K562 (cell line): Measurements from ENCODE around the gene SELENOI. TPM values are rescaled to one million over a fixed set of nuclear protein-coding genes. Genes with fewer than 3 reads are reported as not detected.

Source experiments
- EP300 ChIP-seq: IDR thresholded peaks from 2 replicates; pipeline ENCODE4 v1.6.1; 2012; ENCODE audit warnings: low read length, improper control_type of control experiment
- HEY1 ChIP-seq: fragments of 250-450 bp; sonication (Bioruptor Pico); IDR thresholded peaks from 2 replicates; pipeline ENCODE4 v1.5.0; 2020; ENCODE audit warnings: mild to moderate bottlenecking, moderate library complexity, borderline replicate concordance
- HMGN3 ChIP-seq: IDR thresholded peaks from 2 replicates; pipeline ENCODE4 v1.6.1; 2011; ENCODE audit warnings: borderline replicate concordance, low read depth, mild to moderate bottlenecking, mixed read lengths, low read length; ENCODE audit not compliant: insufficient read length; ENCODE audit errors: extremely low read depth
- MBD2 ChIP-seq: sonication (generic); IDR thresholded peaks from 2 replicates; pipeline ENCODE4 v1.6.1; 2016; ENCODE audit warnings: low read depth, borderline replicate concordance
- MTA2 ChIP-seq: fragments of 450-650 bp; IDR thresholded peaks from 2 replicates; pipeline ENCODE4 v1.6.1; 2016; ENCODE audit warnings: low read depth
- NFXL1 ChIP-seq: fragments of 450-650 bp; formaldehyde crosslinking; IDR thresholded peaks from 2 replicates; pipeline ENCODE4 v1.4.0; 2021; ENCODE audit warnings: mild to moderate bottlenecking
- PBX2 ChIP-seq, 2 experiments: IDR thresholded peaks in 1 of 2; conservative IDR thresholded peaks in 1 of 2; 2 replicates each; pipeline ENCODE4 v1.6.1; 2016; ENCODE audit warnings: low read depth in 2 of 2, mild to moderate bottlenecking in 1 of 2, missing compliant biosample characterization in 1 of 2, missing genetic modification characterization in 1 of 2, moderate library complexity in 1 of 2
- PHF8 ChIP-seq: fragments of 200-600 bp; sonication (generic); IDR thresholded peaks from 2 replicates; pipeline ENCODE4 v1.6.1; 2012; ENCODE audit warnings: mixed run types, mild to moderate bottlenecking, inconsistent platforms, low read length, moderate library complexity, borderline replicate concordance
- POLR2G ChIP-seq: fragments of 200-400 bp; formaldehyde crosslinking; IDR thresholded peaks from 2 replicates; pipeline ENCODE4 v1.6.1; 2017; ENCODE audit warnings: low read depth, mild to moderate bottlenecking, antibody characterized with exemption, low read length, moderate library complexity
- SIX5 ChIP-seq, 2 experiments: IDR thresholded peaks; 2 replicates each; pipeline ENCODE4 v1.6.1; 2011; ENCODE audit warnings: low read length in 2 of 2, borderline replicate concordance in 1 of 2, low read depth in 1 of 2, mild to moderate bottlenecking in 1 of 2, moderate library complexity in 1 of 2; ENCODE audit not compliant: insufficient read depth in 1 of 2
- SMAD4 ChIP-seq: fragments of 250-450 bp; sonication (Bioruptor Pico); conservative IDR thresholded peaks from 2 replicates; pipeline ENCODE4 v1.8.0; 2021; ENCODE audit warnings: inconsistent platforms, mild to moderate bottlenecking, moderate library complexity
- TCF7L2 ChIP-seq: fragments of 150-350 bp; IDR thresholded peaks from 2 replicates; pipeline ENCODE4 v1.6.1; 2016; ENCODE audit warnings: low read depth, mild to moderate bottlenecking, low read length, moderate library complexity
- ZBTB12 ChIP-seq: fragments of 250-450 bp; sonication (Bioruptor Pico); IDR thresholded peaks from 2 replicates; pipeline ENCODE4 v1.4.0; 2020
- ZNF124 ChIP-seq: sonication (generic); formaldehyde crosslinking; IDR thresholded peaks from 2 replicates; pipeline ENCODE4 v1.8.1; 2022; ENCODE audit warnings: missing genetic modification reagents
- ZNF134 ChIP-seq: fragments of 250-450 bp; sonication (Bioruptor Pico); conservative IDR thresholded peaks from 2 replicates; pipeline ENCODE4 v1.4.0; 2020
- ZNF174 ChIP-seq: fragments of 250-450 bp; sonication (Bioruptor Pico); IDR thresholded peaks from 2 replicates; pipeline ENCODE4 v1.4.0; 2020; ENCODE audit warnings: mild to moderate bottlenecking
- ZNF584 ChIP-seq: fragments of 200-800 bp; sonication (Bioruptor generic); IDR thresholded peaks from 2 replicates; pipeline ENCODE4 v1.6.1; 2016; ENCODE audit warnings: low read depth, mild to moderate bottlenecking, missing genetic modification characterization, missing compliant biosample characterization
- ZNF592 ChIP-seq: fragments of 450-650 bp; IDR thresholded peaks from 2 replicates; pipeline ENCODE4 v1.6.1; 2017; ENCODE audit warnings: antibody characterized with exemption, mild to moderate bottlenecking
- polyA plus RNA-seq, 8 experiments: library from polyadenylated mRNA; depleted of rRNA in 4 of 8; stranded (reverse) in 5 of 8; unstranded in 3 of 8; fragments of >200 nt; fragmentation: Nextera tagmentation in 2 of 8; fragmentation: Illumina TruSeq in 1 of 8; extraction: Ambion mirVana in 2 of 8; extraction: Trizol in 1 of 8; gene quantifications; 2 replicates each; pipeline versions ENCODE4 v1.2.1 to v1.2.3, GENCODE V29; 2011 to 2014; ENCODE audit warnings: inconsistent platforms in 1 of 8, missing spikeins in 1 of 8
- total RNA-seq, 7 experiments: library from RNA; depleted of rRNA in 6 of 7; stranded (reverse); fragments of >200 nt in 6 of 7; fragmentation: Illumina TruSeq in 2 of 7; extraction: Trizol in 2 of 7; gene quantifications; 2 replicates each; pipeline versions ENCODE4 v1.2.1 to v1.2.3, GENCODE V29; 2011 to 2021; ENCODE audit warnings: low replicate concordance in 1 of 7

SELENOI gene
- total and polyA plus RNA-seq, 9 of the 15 experiments (the other 6 are each of a cell fraction or from before 2014, with no cell fraction given) = 9.6 to 46.9 (median 24.4) TPM

GRCh38 chr2:26355038-26355995, 9.4 kb downstream of the SELENOI start (continued):
- TF ChIP-seq ZNF592 = peak; percentile 71; the same call in 1 of the 2 replicates
- TF ChIP-seq NFXL1 (CRISPR knock-in tag) = no peak
- no peak for TF ChIP-seq HMGN3
- TF ChIP-seq SIX5 (IDR thresholded peaks at IDR 0.05; ENCODE audit: borderline replicate concordance in 1 of 2, insufficient read depth in 1 of 2, low read depth in 1 of 2, low read length in 2 of 2) = no peak
- no peak for TF ChIP-seq ZBTB12
- no peak; the same call in 1 of the 2 replicates for TF ChIP-seq PHF8
- no peak for TF ChIP-seq MBD2
- 0 out of 2 replicates have a peak, but pooled peaks have one; percentile 54 for TF ChIP-seq SMAD4 (CRISPR knock-in tag)
- no peak for TF ChIP-seq TCF7L2
- peak; percentile 76 for TF ChIP-seq EP300
- no peak for TF ChIP-seq ZNF174 (CRISPR knock-in tag)
- TF ChIP-seq PBX2 (CRISPR knock-in tag; IDR thresholded peaks at IDR 0.05; ENCODE audit: low read depth) = no peak
- 0 out of 2 replicates have a peak, but pooled peaks have one; percentile 16 for TF ChIP-seq PBX2 (tag; conservative IDR thresholded peaks at IDR 0.05; ENCODE audit: low read depth)
- no peak for TF ChIP-seq ZNF134
- no peak for TF ChIP-seq ZNF584
- peak; percentile 62 for TF ChIP-seq MTA2
- TF ChIP-seq POLR2G = no peak
- TF ChIP-seq ZNF124 (CRISPR knock-in tag) = no peak
- TF ChIP-seq HEY1 (CRISPR knock-in tag) = no peak
